HG03520 (cell line): ENCODE measurements around the gene NAXE.
"Not testable (repeated sequence)": the region's sequence is repeated elsewhere in the genome, so short reads cannot be mapped to it uniquely, and the experiment has no call there.

Experiments
- ATAC-seq: cut with Tn5 transposase; IDR thresholded peaks from one replicate; pipeline ENCODE4 v1.9.1; 2021; ENCODE audit warnings: mild to moderate bottlenecking, moderate library complexity; ENCODE audit not compliant: unreplicated experiment

NAXE gene

DNA sequence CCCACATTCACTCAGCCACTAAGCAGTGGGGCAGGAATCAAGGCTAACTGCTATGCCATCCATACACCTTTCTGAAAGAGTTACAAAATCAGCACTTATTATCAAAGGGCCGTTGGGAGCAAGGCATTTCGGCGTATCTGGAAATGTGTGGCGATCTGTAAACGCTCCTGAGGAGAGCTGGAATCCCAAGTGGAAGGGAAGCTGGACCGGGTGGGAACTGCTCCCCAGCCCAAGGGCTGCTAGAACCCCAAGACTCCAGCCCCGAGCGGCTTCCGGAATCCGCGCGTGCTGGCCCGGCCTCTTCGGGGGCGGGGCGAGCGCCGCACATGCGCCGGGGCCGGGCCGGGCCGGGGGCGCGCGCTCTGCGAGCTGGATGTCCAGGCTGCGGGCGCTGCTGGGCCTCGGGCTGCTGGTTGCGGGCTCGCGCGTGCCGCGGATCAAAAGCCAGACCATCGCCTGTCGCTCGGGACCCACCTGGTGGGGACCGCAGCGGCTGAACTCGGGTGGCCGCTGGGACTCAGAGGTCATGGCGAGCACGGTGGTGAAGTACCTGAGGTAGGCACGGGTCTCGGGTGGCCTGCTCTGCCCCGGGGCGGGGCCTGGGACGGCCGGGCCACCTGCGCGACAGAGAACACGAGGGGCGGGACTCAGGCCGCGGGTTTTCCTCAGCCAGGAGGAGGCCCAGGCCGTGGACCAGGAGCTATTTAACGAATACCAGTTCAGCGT lies at the start of gene NAXE:
TSS of gene NAXE (plus strand) at position 345 of the 726 bp plus-strand sequence. CDS start at position 374, 29 bp downstream.
- peak; percentile 81 for ATAC-seq

DNA sequence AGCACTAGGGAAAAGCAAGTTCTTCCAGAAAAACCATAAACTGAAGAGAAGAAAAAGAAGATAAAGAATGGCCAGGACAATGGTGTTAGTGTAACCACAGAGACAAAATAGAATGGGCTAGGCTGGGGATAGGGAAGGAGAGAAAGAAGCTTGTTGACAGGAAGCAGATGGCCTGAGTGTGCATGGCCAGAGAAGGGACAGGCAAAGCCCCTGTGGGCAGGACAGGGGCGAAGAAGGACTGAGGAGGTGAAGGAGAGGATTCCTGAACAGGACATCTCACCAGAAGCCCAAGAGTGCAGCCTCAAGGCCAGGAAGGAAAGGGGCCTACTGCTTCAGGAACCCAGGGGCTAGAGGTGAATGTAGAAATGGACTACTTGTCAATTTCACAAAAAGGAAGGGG lies 48.5 kb upstream of the NAXE start:
- ATAC-seq = no peak

DNA sequence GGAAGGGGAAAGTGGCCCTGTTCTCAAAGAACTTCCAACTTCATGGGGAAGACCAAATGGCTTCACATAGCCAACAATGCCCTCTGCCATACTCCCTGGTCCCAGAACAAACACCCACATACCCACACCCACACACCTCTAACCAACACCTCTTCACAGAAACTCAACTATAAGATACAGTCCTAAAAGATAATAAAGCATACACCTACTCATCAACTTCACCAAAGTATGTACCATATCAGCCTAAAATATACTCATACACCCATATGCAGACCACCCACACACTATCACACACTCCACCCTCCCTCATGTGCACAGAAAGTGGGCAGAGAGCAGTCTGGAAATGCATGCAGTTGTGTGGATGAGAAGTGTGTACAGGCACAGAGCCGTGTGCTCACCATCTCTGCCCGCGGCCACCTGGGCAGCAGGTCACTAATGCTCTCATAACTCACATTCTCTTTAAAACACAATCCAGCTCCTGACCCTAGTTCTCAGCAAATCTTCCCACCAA lies 46.9 kb upstream of the NAXE start:
- no peak for ATAC-seq

DNA sequence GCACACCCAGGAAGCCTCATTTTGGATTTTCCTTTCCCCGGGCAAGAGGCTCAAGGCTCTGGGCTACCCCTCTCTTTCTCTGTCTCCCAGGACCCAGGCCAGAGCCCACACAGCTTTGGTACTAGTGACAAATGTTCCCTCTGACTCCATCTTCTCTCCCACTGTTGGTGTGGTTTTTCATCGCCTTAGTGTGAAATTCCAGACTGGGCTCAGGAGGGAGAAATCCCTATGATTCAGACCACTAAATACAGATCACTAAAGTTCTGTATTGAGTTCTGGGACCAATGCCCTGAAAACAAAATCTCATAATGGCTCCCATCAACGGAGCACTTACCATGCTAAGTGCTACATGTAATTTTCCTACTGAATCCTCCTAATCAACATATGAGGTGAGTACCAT lies 45.3 kb upstream of the NAXE start:
- ATAC-seq = no peak

DNA sequence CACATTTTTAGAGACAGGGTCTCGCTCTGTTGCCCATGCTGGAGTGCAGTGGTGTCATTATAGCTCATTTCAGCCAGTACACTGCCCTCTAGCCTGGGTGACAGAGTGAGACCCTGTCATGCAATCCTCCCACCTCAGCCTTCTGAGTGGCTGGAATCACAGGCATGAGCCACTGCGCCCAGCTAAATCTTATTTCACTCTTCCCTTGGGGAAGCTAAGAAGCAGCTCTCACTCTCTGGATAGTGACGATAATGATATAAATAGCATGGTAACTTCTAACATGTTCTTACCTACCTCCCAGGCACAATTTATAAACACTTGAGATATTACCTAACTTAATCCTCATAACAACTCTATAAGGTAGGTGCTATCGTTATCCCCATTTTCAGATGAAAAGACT lies 44.1 kb upstream of the NAXE start:
- no peak for ATAC-seq

DNA sequence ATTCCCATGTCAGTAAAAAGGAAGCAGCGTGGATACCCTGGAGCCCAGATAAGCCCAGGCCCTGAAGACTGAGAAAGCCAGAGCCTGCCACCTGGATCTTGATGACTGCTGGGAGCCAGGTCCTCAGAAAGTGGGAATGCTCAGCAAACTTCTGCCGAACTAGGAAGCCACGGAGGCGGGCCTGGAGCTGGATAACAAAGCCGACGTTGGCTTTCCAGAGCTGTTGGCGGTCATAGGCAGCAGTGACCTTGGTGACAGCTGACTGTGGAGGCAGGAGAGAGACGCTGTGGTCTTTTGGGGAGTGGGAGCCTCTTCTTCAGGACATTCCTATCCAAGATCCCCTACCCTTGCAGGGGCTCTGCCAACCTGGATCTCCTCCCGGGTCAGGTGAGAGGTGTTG lies 43.6 kb upstream of the NAXE start:
- ATAC-seq = no peak

DNA sequence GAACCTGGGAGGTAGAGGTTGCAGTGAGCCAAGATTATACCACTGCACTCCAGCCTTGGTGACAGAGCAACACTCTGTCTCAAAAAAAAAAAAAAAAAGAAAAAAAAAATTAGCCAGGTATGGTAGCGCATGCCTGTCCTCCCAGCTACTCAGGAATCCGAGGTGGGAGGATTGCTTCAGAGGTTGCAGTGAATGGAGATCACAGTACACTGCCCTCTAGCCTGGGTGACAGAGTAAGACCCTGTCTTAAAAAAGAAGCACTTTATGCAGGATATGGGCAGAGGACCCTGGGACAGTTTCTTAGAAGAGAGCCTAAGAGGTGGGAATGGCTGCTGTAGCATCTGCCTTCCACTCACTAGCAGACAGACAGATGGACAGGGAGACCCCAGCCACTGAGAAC lies 42.2 kb upstream of the NAXE start:
- ATAC-seq = no peak

DNA sequence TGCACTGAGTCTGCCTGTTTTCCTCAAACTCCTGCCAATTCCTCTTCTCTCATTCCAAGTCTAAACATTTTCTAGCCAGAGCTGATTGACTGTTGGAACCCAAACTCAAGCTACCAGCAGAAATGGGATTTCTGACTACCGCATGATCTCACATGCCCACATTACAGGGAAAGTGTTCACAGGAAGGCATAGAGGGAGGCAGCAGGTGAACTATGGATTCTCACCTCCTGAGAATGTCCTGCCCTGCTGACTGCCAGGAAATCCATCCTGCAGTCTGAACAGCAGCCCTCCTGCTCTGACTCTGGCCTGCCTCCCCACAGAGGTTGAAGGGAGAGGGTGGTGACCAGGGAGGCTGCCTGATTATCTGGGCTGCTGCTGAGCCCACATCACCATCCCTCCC lies 41.7 kb upstream of the NAXE start:
- no peak for ATAC-seq

DNA sequence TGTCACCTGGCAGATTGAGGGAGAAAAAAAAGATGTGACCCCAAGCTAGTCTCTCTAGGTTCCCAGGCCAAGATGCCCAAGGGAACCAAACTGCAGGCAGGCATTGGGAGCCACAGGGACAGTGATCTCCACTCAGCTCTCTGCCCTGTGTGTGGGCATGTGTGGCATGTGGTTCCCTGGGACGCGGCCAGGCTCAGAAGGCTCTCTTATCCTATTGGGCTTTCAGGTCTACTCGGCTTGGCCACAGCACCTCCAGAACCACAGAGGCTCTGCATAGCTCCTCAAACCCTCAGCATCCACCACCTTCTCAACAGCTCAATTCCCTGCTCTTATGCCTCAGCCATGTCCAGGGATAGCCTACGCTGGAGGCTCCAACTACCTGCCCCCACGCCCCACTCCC lies 41.2 kb upstream of the NAXE start:
- no peak for ATAC-seq

DNA sequence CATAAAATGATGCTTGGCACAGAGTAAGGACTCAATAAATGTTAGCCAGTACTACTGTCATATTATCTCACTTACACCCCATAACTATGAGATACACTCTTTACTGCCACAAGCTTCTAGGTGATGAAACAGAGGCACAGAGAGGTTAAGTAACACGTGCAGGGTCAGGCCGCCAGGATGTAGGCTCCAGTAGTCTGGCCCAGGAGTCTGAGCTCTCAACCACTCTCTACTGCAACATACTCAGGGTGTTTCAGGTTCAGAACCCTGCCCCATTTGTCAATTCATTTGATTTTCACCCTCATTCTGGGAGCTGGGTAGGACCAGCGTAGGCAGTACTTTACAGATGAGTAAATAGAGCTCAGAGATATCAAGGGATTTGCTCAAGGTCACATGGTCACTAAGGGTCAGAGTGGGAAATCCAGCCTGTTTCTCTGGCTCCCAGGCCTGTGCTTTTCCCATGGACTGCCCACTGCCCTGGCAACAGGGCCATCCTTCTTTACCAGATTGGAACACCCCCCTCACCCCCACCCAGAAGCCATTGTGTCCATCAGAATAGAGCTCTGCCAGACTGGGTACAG lies 40.4 kb upstream of the NAXE start:
- ATAC-seq = no peak

DNA sequence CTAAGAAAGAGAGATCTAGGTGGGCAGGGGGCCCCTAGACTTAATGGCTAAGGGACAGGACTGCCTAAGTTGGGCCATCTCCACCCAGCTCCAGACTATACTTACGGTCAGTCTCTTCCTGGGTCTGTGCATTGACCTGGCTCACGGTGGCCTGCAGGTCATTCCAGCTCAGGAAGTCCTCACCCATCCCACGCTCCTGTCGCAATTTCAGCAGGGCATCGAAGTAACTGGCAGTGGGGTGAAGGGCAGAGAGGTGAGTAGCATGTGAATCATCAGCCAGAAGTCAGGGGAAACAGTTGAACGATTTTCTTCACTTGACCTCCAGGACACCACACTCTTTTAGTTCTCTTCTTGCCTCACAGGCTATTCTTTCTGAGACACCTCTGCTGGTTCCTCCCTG lies 39.7 kb upstream of the NAXE start:
- no peak for ATAC-seq

DNA sequence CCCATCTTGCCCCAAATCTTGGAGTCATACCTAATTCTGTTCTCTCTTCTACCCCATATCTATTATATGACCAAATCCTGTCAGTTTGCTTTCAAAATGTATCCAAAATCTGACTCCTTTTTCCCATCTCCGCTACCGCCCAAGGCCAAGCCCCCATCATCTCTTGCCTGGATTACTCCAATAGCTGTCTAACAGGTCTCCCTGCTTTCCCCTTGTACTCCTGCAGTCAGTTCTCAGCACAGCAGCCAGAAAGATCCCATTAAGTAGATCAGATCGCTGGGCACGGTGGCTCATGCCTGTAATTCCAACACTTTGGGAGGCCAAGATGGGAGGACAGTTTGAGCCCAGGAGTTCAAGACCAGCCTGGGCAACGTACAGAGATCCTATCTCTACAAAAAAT lies 39.1 kb upstream of the NAXE start:
- no peak for ATAC-seq

DNA sequence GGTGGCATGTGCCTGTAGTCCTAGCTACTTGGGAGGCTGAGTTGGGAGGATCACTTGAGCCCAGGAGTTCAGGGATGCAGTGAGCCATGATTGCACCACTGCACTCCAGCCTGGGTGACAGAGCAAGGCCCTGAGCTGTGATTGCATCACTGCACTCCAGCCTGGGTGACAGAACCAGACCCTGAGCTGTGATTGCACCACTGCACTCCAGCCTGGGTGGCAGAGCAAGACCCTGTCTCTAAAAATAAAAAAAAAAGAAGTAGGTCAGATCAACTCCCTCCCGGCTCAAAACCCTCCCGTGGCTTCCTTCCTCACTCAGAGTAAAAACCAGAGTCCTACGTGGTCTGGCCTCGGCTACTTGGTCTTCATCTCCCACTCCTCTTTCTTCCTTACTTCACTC lies 38.6 kb upstream of the NAXE start:
- ATAC-seq = not testable (repeated sequence)

DNA sequence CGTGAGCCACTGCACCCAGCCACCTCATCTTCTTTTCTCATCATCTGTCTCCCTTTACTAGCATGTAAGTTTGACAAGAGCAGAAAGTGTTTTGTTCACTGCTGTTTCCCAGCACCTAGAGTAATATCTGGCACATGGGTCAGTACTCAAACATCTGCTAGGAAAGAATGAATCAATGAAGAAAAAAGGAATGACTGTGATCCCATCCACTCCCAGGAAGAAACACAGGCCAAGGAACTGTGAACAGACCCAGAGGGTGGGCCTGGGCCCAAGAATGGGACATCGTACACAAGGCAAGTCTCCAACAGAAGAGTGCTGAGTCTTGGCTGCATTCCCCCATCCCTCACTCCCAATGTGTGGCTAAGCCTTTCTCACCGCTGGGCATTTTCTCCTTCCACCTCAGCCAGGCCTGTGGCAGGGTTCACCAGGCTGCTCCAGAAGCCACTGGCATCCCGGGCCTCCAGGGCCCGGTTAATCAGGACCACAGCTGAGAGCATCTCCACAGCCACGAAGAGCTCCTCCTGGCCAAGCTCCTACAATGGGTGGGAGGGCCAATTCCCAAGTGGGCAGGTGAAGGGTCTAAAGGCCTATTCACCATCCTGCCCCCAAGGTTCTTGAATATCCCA lies 37.6 kb upstream of the NAXE start:
- no peak for ATAC-seq

DNA sequence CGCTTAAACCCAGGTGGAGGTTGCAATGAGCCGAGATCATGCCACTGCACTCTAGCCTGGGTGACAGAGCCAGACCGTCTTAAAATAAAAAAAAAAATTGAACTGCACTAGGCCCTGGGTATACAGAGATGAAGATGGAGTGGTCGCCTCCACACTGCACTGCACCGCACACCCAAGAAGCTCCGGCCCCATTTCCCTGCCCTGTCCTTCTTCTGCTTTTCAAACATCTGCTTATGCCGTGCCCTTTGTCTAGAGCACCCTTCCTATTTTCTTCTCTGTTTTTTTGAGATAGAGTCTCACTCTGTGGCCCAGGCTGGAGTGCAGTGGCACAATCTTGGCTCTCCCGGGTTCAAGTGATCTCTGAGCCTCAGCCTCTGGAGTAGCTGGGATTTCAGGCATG lies 36.6 kb upstream of the NAXE start:
- no peak for ATAC-seq

DNA sequence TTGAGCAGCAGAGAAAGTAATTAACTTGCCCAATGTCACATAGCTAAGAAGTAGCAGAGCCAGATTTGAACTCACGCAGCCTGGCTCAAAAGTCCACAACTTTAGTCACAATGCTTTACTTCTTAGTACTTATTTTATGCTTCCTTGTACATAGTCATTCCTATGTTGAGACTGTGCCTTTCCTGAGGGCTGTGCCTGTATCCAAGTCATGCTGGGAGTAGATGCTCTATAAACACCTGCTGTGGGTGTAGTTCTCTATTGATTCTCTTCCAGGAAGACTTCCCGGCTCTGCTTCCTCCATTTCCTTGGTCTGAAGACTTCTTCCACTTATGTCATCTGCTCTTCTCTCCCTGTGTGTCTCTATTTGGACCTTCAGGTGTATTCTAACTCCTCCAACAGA lies 35.9 kb upstream of the NAXE start:
- no peak for ATAC-seq

DNA sequence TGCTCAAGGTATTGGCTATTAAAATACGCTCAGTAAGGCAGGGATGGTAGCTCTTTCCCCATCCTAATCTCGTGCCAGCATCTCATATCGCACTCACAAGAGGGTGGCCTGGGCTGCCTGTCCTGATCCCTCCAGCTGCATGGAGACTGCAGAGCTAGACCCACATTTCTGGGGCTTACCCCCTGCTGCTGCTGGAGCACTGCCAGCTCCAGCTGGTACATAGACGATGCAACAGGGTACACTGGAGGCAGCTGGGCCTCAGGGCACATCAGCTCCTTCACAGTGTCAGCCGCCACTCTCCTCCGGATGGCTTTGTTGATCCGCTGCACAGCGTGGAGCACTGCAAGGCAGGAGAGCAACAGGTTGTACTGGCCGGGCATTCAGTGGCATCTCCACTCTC lies 35.2 kb upstream of the NAXE start:
- no peak for ATAC-seq

DNA sequence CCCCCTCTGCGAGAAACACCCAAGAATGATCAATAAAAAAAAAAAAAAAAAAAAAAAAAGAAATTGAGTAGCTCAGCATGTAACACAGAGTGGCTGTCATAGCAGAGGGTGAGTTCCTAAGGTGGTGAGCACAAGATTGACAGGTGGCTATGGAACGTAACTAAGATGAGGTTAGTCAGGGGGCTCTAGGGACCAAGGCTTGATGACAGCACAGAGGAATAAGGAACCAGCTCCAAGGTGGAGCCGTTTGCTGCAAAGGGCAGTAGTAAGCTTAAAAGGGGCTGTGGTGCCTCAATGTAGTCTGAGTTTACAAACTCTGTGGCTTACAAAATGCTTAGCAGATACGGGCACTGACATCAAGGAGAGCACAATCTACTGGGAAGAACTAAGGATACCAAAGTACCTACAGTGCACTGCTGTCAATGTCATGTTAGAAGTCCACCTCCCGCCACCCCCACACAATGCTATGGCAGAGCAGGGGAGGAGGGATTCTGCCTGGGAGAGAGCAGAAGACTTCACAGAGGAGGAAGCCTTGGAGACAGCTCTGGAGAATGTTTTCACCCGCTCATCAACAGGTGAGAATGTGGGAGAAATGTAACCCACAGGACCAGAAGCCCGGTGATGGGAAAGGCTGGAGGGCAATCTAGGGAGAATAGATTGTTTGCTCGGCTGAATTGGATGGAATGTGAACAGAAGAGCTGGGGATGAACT lies 32.3 kb upstream of the NAXE start:
- ATAC-seq = no peak

DNA sequence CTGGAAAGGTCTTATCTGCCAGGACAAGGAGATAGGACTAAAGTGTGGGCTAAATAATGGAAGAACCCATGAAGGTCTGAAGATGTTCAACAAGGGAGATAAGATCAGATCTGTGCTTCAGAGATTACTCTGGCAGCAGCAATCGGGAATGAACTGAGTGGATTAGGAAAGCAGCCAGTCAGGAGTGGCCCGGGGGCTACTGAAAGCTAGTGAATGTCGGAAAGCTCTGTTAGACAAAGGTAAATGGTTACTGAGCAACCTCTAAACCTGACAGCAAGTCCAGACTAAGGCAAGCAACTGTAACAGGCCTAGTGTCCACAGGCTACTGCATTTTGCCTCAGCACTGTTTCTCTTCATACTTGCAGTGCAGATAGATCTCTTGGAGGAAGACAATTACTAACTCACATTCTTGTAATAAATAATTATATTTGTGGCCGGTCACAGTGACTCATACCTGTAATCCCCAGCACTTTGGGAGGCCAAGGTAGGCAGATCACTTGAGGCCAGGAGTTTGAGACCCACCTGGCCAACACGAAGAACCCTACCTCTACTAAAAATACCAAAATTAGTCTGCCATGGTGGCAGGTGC lies 31.7 kb upstream of the NAXE start:
- no peak for ATAC-seq

DNA sequence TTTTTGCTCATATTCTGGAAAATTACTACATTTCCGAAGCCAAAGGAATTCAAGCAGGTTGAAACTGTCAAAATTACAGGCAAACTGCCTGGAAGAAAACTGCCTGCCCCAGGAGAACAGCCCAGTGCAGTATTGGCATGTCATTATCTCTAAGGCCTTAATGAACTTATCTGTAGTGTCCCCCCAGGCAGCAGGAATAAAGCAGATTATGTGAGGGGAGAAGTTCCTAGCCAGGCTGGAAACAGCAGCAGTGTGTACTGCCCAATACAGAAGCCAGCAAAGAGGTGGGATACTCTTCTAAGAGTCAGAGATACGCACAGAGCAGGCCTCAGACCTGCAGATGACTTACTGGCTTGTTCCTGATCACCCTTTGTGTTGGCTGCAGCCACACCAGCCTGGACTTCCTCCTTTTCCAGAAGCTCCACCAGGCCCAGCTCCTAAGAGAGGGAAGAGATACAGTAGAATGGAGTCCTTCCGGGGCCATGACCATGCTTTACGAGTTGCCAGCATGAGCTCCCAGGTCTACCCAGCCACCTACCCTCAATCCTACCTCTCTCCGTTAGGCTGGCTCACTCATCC lies 30.9 kb upstream of the NAXE start:
- ATAC-seq = no peak

DNA sequence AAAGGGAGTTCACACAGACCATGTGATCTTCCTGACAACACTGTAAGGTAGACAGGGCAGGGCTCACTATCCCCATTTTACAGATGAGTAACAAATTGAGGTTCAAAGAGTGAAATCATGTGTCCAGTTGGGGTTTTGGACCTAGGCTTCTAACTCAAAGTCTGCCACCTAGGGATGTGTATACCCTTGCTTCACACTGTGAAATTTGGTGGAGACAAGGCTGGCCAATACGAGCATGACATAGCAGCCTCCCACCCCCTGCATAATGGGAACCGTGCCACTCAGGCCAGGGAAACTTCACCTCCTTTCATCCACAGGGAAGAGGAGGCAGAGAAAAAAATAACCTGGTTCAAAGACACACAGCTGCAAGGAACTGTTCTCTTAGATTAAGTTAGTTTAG lies 26.1 kb upstream of the NAXE start:
- no peak for ATAC-seq
